IMR-90 (cell line): ENCODE data around the gene ABO. TPM values are rescaled to one million over a fixed set of nuclear protein-coding genes. Genes with fewer than 3 reads are reported as not detected.

Experiments used
- ATAC-seq: fragments of 200-7000 bp; cut with Tn5 transposase; 2 replicates; pipeline ENCODE4 v1.9.1; 2020; ENCODE audit warnings: low read depth, mild to moderate bottlenecking, moderate library complexity
- BruUV-seq: library from RNA; stranded (reverse); fragments of 400-500 nt; replicated peaks from 2 replicates; lab custom pipeline; 2021; lab: Mats Ljungman, UMichigan
- CTCF ChIA-PET: fragments of 300-600 bp; formaldehyde crosslinking; extraction: SDS; loops from one replicate; lab custom pipeline; 2021; ENCODE audit warnings: antibody characterized with exemption; lab: Yijun Ruan, JAX
- POLR2A ChIA-PET: fragments of 300-600 bp; sonication (Branson Sonifier 250); formaldehyde crosslinking; loops from one replicate; lab custom pipeline; 2022; ENCODE audit warnings: antibody characterized with exemption; ENCODE audit not compliant: unreplicated experiment; lab: Charles Lee
- DNase-seq: peaks from one replicate; pipeline ENCODE4 v3.0.0; 2013
- H2AFZ ChIP-seq: replicated peaks from 2 replicates; pipeline ENCODE3; 2013; ENCODE audit warnings: low read length, mild to moderate bottlenecking; ENCODE audit not compliant: poor library complexity
- H2AK5ac ChIP-seq: 2 replicates; pipeline ENCODE4 v1.6.1; 2013; ENCODE audit warnings: low read depth, low read length, inconsistent platforms
- H2AK9ac ChIP-seq: replicated peaks from 2 replicates; pipeline ENCODE3; 2013; ENCODE audit warnings: mild to moderate bottlenecking, low read depth, low read length, moderate library complexity; ENCODE audit not compliant: poor library complexity
- H2BK120ac ChIP-seq: 2 replicates; pipeline ENCODE4 v1.6.1; 2013; ENCODE audit warnings: low read depth, low read length, inconsistent platforms
- H2BK15ac ChIP-seq: 3 replicates; pipeline ENCODE4 v1.6.1; 2013; ENCODE audit warnings: low read depth, low read length, inconsistent platforms
- H2BK20ac ChIP-seq: 2 replicates; pipeline ENCODE4 v1.6.1; 2013; ENCODE audit warnings: low read depth, mild to moderate bottlenecking, inconsistent platforms, low read length, moderate library complexity
- H2BK5ac ChIP-seq: 2 replicates; pipeline ENCODE4 v1.6.1; 2013; ENCODE audit warnings: mild to moderate bottlenecking, low read depth, low read length, inconsistent platforms; ENCODE audit not compliant: poor library complexity, severe bottlenecking
- H3K14ac ChIP-seq: replicated peaks from 2 replicates; pipeline ENCODE4 v1.6.1; 2013; ENCODE audit warnings: low read depth, low read length, inconsistent platforms
- H3K18ac ChIP-seq: 2 replicates; pipeline ENCODE4 v1.6.1; 2013; ENCODE audit warnings: low read depth, low read length, control low read depth
- H3K23ac ChIP-seq: 2 replicates; pipeline ENCODE4 v1.6.1; 2013; ENCODE audit warnings: low read depth, low read length, inconsistent platforms
- H3K27ac ChIP-seq: 2 replicates; pipeline ENCODE4 v1.5.1; 2013; ENCODE audit warnings: mild to moderate bottlenecking, control low read depth, low read length; ENCODE audit not compliant: insufficient read depth
- H3K27me3 ChIP-seq: 2 replicates; pipeline ENCODE4 v1.6.1; 2013; ENCODE audit warnings: low read length; ENCODE audit not compliant: control insufficient read depth, insufficient read depth
- H3K36me3 ChIP-seq: 2 replicates; pipeline ENCODE4 v1.6.1; 2013; ENCODE audit warnings: low read length, mixed read lengths; ENCODE audit not compliant: control insufficient read depth, insufficient read depth
- H3K4ac ChIP-seq: 2 replicates; pipeline ENCODE4 v1.6.1; 2013; ENCODE audit warnings: low read depth, low read length, inconsistent platforms
- H3K4me1 ChIP-seq: 2 replicates; pipeline ENCODE4 v1.6.1; 2013; ENCODE audit warnings: low read length, mixed read lengths; ENCODE audit not compliant: control insufficient read depth, insufficient read depth
- H3K4me2 ChIP-seq: 2 replicates; pipeline ENCODE4 v1.6.1; 2013; ENCODE audit warnings: low read depth, mild to moderate bottlenecking, control low read depth, low read length, moderate library complexity
- H3K4me3 ChIP-seq: 2 replicates; pipeline ENCODE4 v1.5.1; 2013; ENCODE audit warnings: low read depth, mild to moderate bottlenecking, control low read depth, low read length, moderate library complexity; ENCODE audit not compliant: insufficient read depth
- H3K56ac ChIP-seq: 2 replicates; pipeline ENCODE4 v1.6.1; 2013; ENCODE audit warnings: low read length, inconsistent platforms; ENCODE audit not compliant: insufficient read depth; ENCODE audit errors: extremely low read depth
- H3K79me1 ChIP-seq, 2 experiments: 2 replicates each; pipeline ENCODE4 v1.6.1; 2013; ENCODE audit warnings: low read length in 2 of 2, inconsistent platforms in 1 of 2, low read depth in 1 of 2
- H3K9ac ChIP-seq: 2 replicates; pipeline ENCODE4 v1.6.1; 2013; ENCODE audit warnings: low read depth, low read length, control low read depth
- H3K9me1 ChIP-seq: 2 replicates; pipeline ENCODE4 v1.6.1; 2013; ENCODE audit warnings: low read length, inconsistent platforms; ENCODE audit not compliant: insufficient read depth
- H3K9me3 ChIP-seq: 2 replicates; pipeline ENCODE4 v1.6.1; 2013; ENCODE audit warnings: low read length; ENCODE audit not compliant: control insufficient read depth, insufficient read depth
- H4K20me1 ChIP-seq: 2 replicates; pipeline ENCODE4 v1.6.1; 2013; ENCODE audit warnings: low read length, inconsistent platforms; ENCODE audit not compliant: insufficient read depth
- H4K5ac ChIP-seq: 2 replicates; pipeline ENCODE4 v1.6.1; 2013; ENCODE audit warnings: mild to moderate bottlenecking, low read depth, low read length, control low read depth
- H4K8ac ChIP-seq, 2 experiments: 2 replicates each; pipeline ENCODE4 v1.6.1; 2013; ENCODE audit warnings: low read depth in 2 of 2, low read length in 2 of 2, control low read depth in 1 of 2, inconsistent platforms in 1 of 2
- H4K91ac ChIP-seq: 2 replicates; pipeline ENCODE4 v1.6.1; 2013; ENCODE audit warnings: low read depth, low read length, inconsistent platforms; ENCODE audit not compliant: insufficient read depth
- CEBPB ChIP-seq: IDR thresholded peaks from 2 replicates; pipeline ENCODE4 v1.6.1; 2012; ENCODE audit warnings: low read depth, low read length, improper control_type of control experiment
- CTCF ChIP-seq: conservative IDR thresholded peaks from 2 replicates; pipeline ENCODE4 v1.5.1; 2012; ENCODE audit warnings: mild to moderate bottlenecking, low read depth, low read length, improper control_type of control experiment
- ELK1 ChIP-seq: fragments of 150-350 bp; IDR thresholded peaks from 2 replicates; pipeline ENCODE4 v1.6.1; 2016; ENCODE audit warnings: low read depth, mild to moderate bottlenecking, low read length, moderate library complexity, borderline replicate concordance
- FOS ChIP-seq: fragments of 150-350 bp; IDR thresholded peaks from 2 replicates; pipeline ENCODE4 v1.6.1; 2016; ENCODE audit warnings: low read depth, low read length
- MAZ ChIP-seq: IDR thresholded peaks from 2 replicates; pipeline ENCODE4 v1.6.1; 2012; ENCODE audit warnings: low read depth, mild to moderate bottlenecking, low read length, improper control_type of control experiment, moderate library complexity, borderline replicate concordance
- NFE2L2 ChIP-seq: fragments of 150-350 bp; IDR thresholded peaks from 2 replicates; pipeline ENCODE4 v1.6.1; 2016; ENCODE audit warnings: low read depth, mild to moderate bottlenecking, low read length
- RAD21 ChIP-seq: IDR thresholded peaks from 2 replicates; pipeline ENCODE4 v1.6.1; 2012; ENCODE audit warnings: low read length, improper control_type of control experiment
- RFX5 ChIP-seq: IDR thresholded peaks from 2 replicates; pipeline ENCODE4 v1.8.0; 2012; ENCODE audit warnings: low read depth, mild to moderate bottlenecking, low read length, moderate library complexity
- SMC3 ChIP-seq: fragments of 150-350 bp; IDR thresholded peaks from 2 replicates; pipeline ENCODE4 v1.6.1; 2016; ENCODE audit warnings: low read depth, mild to moderate bottlenecking, antibody characterized with exemption, low read length, moderate library complexity
- WGBS, 2 experiments: methylation state at CpG; one replicate each; pipeline versions ENCODE4 v1.1.5 to v1.1.7; 2013; ENCODE audit warnings: missing lambda C conversion rate in 2 of 2; ENCODE audit not compliant: insufficient read length in 1 of 2; ENCODE audit errors: extremely low coverage in 2 of 2; 5-methylcytosine and 5-hydroxymethylcytosine counted together
- dilution Hi-C: fragments of 300-500 bp; cut with HindIII; formaldehyde crosslinking; loops from one replicate; pipeline ENCODE4 v1.14.3; 2018; ENCODE audit warnings: low sequenced_read_pairs; ENCODE audit not compliant: unreplicated experiment
- in situ Hi-C: fragments of 300-500 bp; cut with MboI; formaldehyde crosslinking; loops from 3 replicates; pipeline ENCODE4 v1.14.3; 2019; ENCODE audit warnings: low sequenced_read_pairs, inconsistent platforms, mixed read lengths
- intact Hi-C: fragments of 100-400 bp; cut with micrococcal nuclease; formaldehyde crosslinking; loops from 2 replicates; pipeline ENCODE4 v1.10.0; 2022
- polyA plus RNA-seq, 3 experiments: library from polyadenylated mRNA; depleted of rRNA; stranded (reverse); fragments of >200 nt; gene quantifications; 2 replicates each; pipeline ENCODE4 v1.2.3, GENCODE V29; 2012; ENCODE audit warnings: low replicate concordance in 1 of 3
- total RNA-seq: library from RNA; depleted of rRNA; stranded (reverse); fragments of >200 nt; gene quantifications from 2 replicates; pipeline ENCODE4 v1.2.3, GENCODE V29; 2012

Gene ABO
- total and polyA plus RNA-seq, 2 of the 4 experiments (the other 2 are of a cell fraction): not detected

- Histone ChIP-seq H3K79me1 (no peaks in the 10 kb centered on the region), H3K18ac (no peak overlapping the region), H3K56ac (no peak overlapping the region), H2BK15ac (no peak overlapping the region), H3K4ac (no peak overlapping the region), H3K14ac (no peak overlapping the region), H2BK5ac (no peak overlapping the region), H3K27ac (no peak overlapping the region), H3K4me3 (no peak overlapping the region), H2BK120ac (no peak overlapping the region), H4K8ac (no peak overlapping the region), H3K23ac (no peak overlapping the region), H4K5ac (no peak overlapping the region), H4K91ac (no peak overlapping the region), H3K36me3 (no peaks in the 10 kb centered on the region), H3K4me1 (no peaks in the 10 kb centered on the region), H3K27me3 (peaks cover 17% of the 10 kb centered on the region), H2AK9ac (no peak overlapping the region), H3K9ac (no peak overlapping the region), H3K9me3 (no peaks in the 10 kb centered on the region), H3K4me2 (no peak overlapping the region), H3K9me1 (no peaks in the 10 kb centered on the region), H2AFZ (no peak overlapping the region), H2BK20ac (no peak overlapping the region), H2AK5ac (no peak overlapping the region), H4K20me1 (no peaks in the 10 kb centered on the region)
- CTCF ChIA-PET: no interaction called here
- WGBS, 2 experiments: 86% methylated on average over 34 of the region's 42 CpGs; no CpG with 5 or more reads in 1 of the 2 experiments
- TF ChIP-seq RFX5 (no peak), RAD21 (no peak), CEBPB (no peak), FOS (no peak), CTCF (no peak), NFE2L2 (no peak), SMC3 (no peak), MAZ (no peak), ELK1 (no peak)
- intact Hi-C loops (no loop called here), dilution Hi-C loops (no loop called here), in situ Hi-C loops (no loop called here)
- DNase-seq: no peak
- ATAC-seq: no peak
- POLR2A ChIA-PET: no interaction called here
- no TSS peak for BruUV-seq
These were observed 19.4 kb downstream of the ABO start for GRCh38 chr9:133255371-133256135.
